GM21737 (cell line): ENCODE measurements around the gene MBD3L4.
"Not testable (repeated sequence)": the region's sequence is repeated elsewhere in the genome, so short reads cannot be mapped to it uniquely, and the experiment has no call there.

ENCODE experiments used
- ATAC-seq: cut with Tn5 transposase; IDR thresholded peaks from one replicate; pipeline ENCODE4 v1.9.1; 2021; ENCODE audit warnings: mild to moderate bottlenecking, moderate library complexity; ENCODE audit not compliant: unreplicated experiment

Gene MBD3L4

GRCh38 chr19:7040079-7040478 is at the start of gene MBD3L4:
TSS of gene MBD3L4 (minus strand) at chr19:7040179. CDS start at chr19:7040144, 35 bp downstream.
- ATAC-seq = not testable (repeated sequence)

DNA sequence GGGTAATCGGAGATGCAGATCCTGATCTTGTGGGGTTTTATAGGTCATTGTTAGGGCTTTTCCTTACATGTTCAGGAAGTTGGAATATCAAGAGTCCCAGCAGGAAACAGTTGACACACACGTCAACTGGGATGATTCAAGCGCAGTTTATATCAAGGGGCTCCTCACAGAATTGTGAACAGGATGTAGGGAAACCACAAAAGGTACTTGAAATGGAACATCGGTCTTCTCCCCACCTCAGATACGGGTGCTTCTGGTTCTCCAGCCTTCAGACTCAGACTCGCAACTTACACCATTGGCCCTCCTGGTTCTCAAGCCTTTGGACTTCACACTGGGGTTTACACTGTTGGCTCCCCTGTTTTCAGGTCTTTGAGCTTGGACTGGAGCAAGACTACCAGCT is 49.0 kb upstream of the MBD3L4 start:
- no peak for ATAC-seq

GRCh38 chr19:7083076-7083956 is 43.3 kb upstream of the MBD3L4 start:
- no peak for ATAC-seq

DNA sequence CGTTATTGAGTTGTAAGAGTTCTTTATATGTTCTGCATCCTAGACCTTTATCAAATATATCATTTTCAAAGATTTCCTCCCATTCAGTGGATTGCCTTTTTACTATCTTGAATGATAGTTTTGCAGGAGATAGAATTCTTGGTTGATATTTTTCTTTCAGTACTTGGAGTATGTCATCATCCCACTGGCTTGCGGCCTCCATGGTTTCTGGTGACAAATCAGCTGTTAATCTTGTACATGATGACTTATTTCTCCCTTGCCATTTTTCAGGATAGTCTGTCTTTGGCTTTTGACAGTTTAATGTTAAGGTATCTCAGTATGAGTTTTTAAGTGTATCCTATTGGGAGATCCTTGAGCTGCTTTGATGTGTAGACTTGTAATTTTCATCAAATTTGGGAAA is 38.0 kb upstream of the MBD3L4 start:
- ATAC-seq = no peak

- ATAC-seq = no peak
Measured at GRCh38 chr19:7076151-7076550, 36.2 kb upstream of the MBD3L4 start.

- ATAC-seq = no peak
Measured at GRCh38 chr19:7074705-7075282, 34.8 kb upstream of the MBD3L4 start.

- no peak for ATAC-seq
Measured at GRCh38 chr19:7072541-7072940, 32.6 kb upstream of the MBD3L4 start.

- ATAC-seq = no peak
Measured at GRCh38 chr19:7069904-7070226, 29.9 kb upstream of the MBD3L4 start.

DNA sequence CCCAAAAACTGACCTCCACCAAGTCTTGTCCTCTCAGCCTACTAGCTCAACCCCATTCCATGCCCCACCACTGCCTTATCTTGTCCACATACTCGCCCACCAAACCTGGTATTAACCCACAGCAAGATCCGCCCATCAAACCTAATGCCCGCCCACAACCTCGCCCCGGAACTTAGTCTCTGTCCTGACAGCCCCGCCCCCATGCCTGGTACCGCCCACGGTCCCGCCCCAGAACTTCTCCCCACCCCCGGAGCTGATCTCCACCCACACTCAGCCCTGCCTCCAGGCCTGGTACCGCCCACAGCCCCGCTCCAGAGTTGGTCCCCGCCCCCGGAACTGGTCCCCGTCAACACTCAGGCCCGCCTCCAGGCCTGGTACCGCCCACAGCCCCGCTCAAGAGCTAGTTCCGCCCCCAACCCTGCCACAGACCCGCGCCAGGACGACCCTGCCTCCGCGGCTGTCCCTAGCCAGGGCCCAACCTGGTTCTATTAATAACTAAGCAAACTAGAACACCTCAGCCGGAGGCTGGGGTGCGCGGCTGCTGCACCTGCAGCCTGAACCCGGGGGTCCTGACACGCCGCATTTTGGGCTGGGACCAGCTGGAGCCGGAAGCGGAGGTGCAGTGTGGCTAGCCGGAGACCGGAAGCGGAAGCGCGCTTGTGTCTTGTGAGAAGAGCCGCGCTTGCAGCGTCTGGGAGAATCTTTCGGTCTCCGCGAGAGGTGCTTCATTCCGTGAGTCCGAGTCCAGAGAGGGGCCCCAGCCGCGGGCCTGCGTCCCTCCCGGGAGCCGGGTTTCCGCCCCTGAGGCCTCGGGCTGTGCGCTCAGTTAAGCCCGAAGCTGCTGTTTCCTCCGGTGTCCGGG is 29.3 kb upstream of the MBD3L4 start, which contains the start of gene ZNF557:
TSS of gene ZNF557 (plus strand) at position 662 of the 862 bp plus-strand sequence. CDS start 5,372 bp downstream, outside the sequence.
- peak; percentile 90 for ATAC-seq

- no peak for ATAC-seq
Measured at GRCh38 chr19:7068599-7068998, 28.6 kb upstream of the MBD3L4 start.

GRCh38 chr19:7067716-7068115 is 27.7 kb upstream of the MBD3L4 start:
- ATAC-seq = no peak

- not testable (repeated sequence) for ATAC-seq
Measured at GRCh38 chr19:7067122-7067521, 27.1 kb upstream of the MBD3L4 start.

DNA sequence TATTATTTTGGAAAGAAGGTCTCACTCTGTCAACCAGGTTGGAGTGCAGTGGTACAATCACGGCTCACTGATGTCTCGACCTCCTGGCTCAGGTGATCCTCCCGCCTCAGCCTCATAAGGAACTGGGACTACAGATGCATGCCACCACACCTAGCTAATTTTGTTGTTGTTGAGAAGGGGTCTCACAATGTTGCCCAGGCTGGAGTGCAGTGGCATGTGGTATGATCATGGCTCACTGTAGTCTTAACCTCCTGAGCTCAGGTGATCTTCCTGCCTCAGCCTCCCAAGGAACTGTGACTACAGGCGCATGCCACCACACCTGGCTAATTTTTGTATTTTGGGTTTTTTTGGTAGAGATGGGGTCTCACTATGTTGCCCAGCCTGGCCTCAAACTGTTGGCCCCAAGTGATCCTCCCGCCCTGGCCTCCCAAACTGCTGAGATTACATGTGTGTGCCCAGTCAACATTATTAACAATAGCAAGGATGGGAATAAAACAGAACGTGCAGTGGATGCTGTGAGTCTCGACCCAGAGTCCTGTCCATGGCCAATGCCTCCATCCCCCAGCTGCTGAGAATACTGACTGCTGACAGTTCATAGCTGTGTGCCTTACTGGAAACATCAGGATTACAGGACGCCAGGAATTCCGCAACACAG is 23.9 kb upstream of the MBD3L4 start:
- ATAC-seq = no peak

GRCh38 chr19:7063339-7063738 is 23.4 kb upstream of the MBD3L4 start:
- no peak for ATAC-seq

GRCh38 chr19:7059977-7060376 is 20.0 kb upstream of the MBD3L4 start:
- not testable (repeated sequence) for ATAC-seq

- ATAC-seq = not testable (repeated sequence)
Measured at GRCh38 chr19:7058576-7058975, 18.6 kb upstream of the MBD3L4 start, which contains the start of gene MBD3L3. TSS of gene MBD3L3 (minus strand) at chr19:7058676. CDS start at chr19:7058605, 71 bp downstream.

DNA sequence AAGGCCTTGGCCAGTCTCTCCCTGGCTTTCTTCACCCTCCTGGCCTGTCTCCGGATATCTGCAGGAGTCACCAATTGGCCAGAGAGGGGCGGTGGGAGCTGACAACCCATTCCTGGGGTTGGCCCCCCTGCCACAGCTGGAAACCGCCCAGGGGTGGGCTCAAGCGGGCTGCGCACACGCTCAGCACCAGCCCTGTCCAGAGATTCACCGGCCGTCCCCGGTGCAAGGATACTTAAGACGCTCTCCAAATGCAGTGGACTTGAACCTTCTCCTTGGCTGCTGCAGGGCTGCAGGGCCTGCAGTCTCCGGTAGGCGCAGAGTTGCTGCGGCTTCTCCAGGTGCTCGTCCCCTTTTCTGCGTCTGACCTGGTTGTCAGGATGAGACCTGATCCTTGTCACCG is 16.4 kb upstream of the MBD3L4 start:
- ATAC-seq = not testable (repeated sequence)

DNA sequence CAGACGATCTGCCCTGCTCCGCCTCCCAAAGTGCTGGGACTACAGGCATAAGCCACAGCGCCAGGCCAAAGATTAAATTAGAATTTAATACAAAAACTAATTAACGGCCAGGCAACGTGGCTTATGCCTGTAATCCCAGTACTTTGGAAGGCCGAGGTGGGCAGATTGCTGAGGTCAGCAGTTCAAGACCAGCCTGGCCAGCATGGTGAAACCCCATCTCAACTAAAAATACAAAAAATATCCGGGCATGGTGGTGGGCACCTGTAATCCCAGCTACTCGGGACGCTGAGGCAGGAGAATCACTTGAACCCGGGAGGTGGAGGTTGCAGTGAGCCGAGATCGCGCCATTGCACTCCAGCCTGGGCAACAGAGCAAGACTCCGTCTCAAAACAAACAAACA is 15.7 kb upstream of the MBD3L4 start:
- ATAC-seq = not testable (repeated sequence)

DNA sequence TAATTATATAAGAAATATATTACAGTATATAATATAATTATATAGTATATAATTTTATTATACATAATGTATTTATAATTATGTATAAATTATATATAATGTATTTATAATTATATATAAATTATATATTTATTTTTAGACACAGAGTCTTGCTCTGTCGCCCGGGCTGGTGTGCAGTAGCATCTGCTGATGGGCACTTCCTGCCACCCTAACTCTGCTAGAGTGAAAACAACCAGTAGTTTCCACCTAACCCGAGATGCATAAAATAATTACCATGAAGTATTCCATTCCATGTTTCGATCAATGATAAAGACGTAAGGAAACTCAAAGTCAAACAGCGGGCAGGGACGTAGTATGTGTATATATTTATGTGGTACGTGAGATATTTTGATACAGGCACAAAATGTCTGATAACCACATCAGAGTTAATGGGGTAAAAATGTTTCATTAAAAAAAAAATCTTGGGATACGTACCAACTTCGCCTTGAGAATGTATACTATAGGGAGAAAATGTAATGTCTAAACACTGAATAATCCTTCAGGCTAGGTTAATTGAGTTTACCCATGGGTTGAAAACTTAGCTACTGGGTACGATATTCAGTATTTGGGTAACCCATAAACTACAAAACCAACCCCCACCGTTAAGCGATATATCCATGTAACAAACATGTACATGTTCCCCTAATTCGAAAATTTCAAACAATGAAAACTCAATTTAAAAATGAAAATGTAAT is 14.8 kb upstream of the MBD3L4 start:
- ATAC-seq = not testable (repeated sequence)

DNA sequence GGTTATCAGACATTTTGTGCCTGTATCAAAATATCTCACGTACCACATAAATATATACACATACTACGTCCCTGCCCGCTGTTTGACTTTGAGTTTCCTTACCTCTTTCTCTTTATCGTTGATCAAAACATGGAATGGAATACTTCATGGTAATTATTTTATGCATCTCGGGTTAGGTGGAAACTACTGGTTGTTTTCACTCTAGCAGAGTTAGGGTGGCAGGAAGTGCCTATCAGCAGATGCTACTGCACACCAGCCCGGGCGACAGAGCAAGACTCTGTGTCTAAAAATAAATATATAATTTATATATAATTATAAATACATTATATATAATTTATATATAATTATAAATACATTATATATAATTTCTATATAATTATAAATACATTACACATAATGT is 12.9 kb upstream of the MBD3L4 start:
- ATAC-seq = not testable (repeated sequence)
